ENCODE results near the gene CABLES1. TPM values are rescaled to one million over a fixed set of nuclear protein-coding genes. Genes with fewer than 3 reads are reported as not detected.

CABLES1 gene
- total and polyA plus RNA-seq, 2 experiments from 2014 or later: 7.2 to 10.8 TPM

DNA sequence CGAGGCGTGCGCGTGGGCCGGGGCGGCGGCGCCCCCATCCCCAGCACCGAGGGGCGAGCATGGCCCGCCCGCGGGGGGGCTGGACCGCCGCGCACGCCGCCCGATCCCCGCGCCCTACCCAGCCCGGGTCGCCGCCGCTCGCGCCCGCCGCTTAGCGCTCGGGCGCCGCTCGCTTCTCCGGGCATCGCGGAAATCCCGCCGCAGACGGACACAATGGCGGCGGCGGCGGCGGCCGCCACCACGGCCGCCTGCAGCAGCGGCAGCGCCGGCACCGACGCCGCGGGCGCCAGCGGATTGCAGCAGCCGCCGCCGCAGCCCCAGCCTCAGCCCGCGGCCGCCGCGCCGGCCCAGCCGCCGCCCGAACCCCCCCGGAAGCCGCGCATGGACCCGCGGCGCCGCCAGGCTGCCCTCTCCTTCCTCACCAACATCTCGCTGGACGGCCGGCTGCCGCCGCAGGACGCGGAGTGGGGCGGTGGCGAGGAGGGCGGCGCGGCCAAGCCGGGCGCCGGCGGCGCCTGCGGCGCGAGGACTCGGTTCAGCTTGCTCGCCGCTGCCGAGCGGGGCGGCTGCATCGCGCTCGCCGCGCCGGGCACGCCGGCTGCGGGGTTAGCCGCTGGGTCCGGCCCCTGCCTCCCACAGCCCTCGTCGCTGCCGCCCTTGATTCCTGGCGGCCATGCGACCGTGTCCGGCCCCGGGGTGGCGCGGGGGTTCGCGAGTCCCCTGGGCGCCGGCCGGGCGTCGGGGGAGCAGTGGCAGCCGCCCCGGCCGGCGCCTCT lies 453 bp downstream of the CABLES1 start:
- Histone ChIP-seq H3K27me3 (no peaks in the 10 kb centered on the region), H3K79me2 (peaks cover 39% of the 10 kb centered on the region), H2AFZ (peak overlapping the region; percentile 77), H4K20me1 (ENCODE audit: insufficient read depth, poor library complexity, severe bottlenecking) (no peaks in the 10 kb centered on the region), H3K9me2 (replicated peaks; ENCODE audit: insufficient read depth) (no peaks in the 10 kb centered on the region), H3K27ac (peak overlapping the region; percentile 4), H3K4me2 (peak overlapping the region; percentile 96), H3K4me1 (ENCODE audit: insufficient read depth) (peaks cover 30% of the 10 kb centered on the region), H3K36me3 (replicated peaks; ENCODE audit: insufficient read depth, low read depth) (no peaks in the 10 kb centered on the region), H3K4me3 (peak overlapping the region; percentile 62), H3K9me3 (ENCODE audit: low read depth) (no peaks in the 10 kb centered on the region)
- TF ChIP-seq, protein P1, sequence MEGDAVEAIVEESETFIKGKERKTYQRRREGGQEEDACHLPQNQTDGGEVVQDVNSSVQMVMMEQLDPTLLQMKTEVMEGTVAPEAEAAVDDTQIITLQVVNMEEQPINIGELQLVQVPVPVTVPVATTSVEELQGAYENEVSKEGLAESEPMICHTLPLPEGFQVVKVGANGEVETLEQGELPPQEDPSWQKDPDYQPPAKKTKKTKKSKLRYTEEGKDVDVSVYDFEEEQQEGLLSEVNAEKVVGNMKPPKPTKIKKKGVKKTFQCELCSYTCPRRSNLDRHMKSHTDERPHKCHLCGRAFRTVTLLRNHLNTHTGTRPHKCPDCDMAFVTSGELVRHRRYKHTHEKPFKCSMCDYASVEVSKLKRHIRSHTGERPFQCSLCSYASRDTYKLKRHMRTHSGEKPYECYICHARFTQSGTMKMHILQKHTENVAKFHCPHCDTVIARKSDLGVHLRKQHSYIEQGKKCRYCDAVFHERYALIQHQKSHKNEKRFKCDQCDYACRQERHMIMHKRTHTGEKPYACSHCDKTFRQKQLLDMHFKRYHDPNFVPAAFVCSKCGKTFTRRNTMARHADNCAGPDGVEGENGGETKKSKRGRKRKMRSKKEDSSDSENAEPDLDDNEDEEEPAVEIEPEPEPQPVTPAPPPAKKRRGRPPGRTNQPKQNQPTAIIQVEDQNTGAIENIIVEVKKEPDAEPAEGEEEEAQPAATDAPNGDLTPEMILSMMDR (IDR thresholded peaks at IDR 0.05; ENCODE audit: poor library complexity): no peak
- no peak for TF ChIP-seq EZH2phosphoT487 (IDR thresholded peaks at IDR 0.05; ENCODE audit: low read depth, severe bottlenecking, unreplicated experiment)
- WGBS (ENCODE audit: low lambda C conversion rate, missing lambda C conversion rate): 1% methylated on average over 59 of the region's 134 CpGs
- DNase-seq (ENCODE audit: low spot score): peak; percentile 64

GRCh38 chr18:23136326-23137096 lies 1.2 kb downstream of the CABLES1 start:
- peak; percentile 48 for DNase-seq (ENCODE audit: low spot score)

GRCh38 chr18:23137097-23137635 lies 1.9 kb downstream of the CABLES1 start:
- no peak overlapping the region for H2AFZ ChIP-seq
- peaks cover 42% of the 10 kb centered on the region for H3K79me2 ChIP-seq
- DNase-seq (ENCODE audit: low spot score): no peak
- H3K9me3 ChIP-seq (ENCODE audit: low read depth): no peaks in the 10 kb centered on the region
- H3K36me3 ChIP-seq (replicated peaks; ENCODE audit: insufficient read depth, low read depth): no peaks in the 10 kb centered on the region
- peak overlapping the region; percentile 4 for H3K27ac ChIP-seq
- no peaks in the 10 kb centered on the region for H4K20me1 ChIP-seq (ENCODE audit: insufficient read depth, poor library complexity, severe bottlenecking)
- peak overlapping the region; percentile 96 for H3K4me2 ChIP-seq
- peaks cover 41% of the 10 kb centered on the region for H3K4me1 ChIP-seq (ENCODE audit: insufficient read depth)
- H3K4me3 ChIP-seq: peak overlapping the region; percentile 62
- H3K9me2 ChIP-seq (replicated peaks; ENCODE audit: insufficient read depth): no peaks in the 10 kb centered on the region
- no peaks in the 10 kb centered on the region for H3K27me3 ChIP-seq
- no peak for TF ChIP-seq EZH2 (IDR thresholded peaks at IDR 0.05; ENCODE audit: borderline replicate concordance)
- TF ChIP-seq EZH2phosphoT487 (IDR thresholded peaks at IDR 0.05; ENCODE audit: low read depth, severe bottlenecking, unreplicated experiment): no peak
- TF ChIP-seq, protein P1 (IDR thresholded peaks at IDR 0.05; ENCODE audit: poor library complexity): no peak
- WGBS (ENCODE audit: low lambda C conversion rate, missing lambda C conversion rate): 29% methylated on average over 12 of the region's 12 CpGs

More at GRCh38 chr18:23136326-23137096, 1.2 kb downstream of the CABLES1 start:
- H4K20me1 ChIP-seq (ENCODE audit: insufficient read depth, poor library complexity, severe bottlenecking): no peaks in the 10 kb centered on the region
- peak overlapping the region; percentile 30 for H2AFZ ChIP-seq
- no peaks in the 10 kb centered on the region for H3K9me3 ChIP-seq (ENCODE audit: low read depth)
- peaks cover 39% of the 10 kb centered on the region for H3K79me2 ChIP-seq
- H3K27ac ChIP-seq: peak overlapping the region; percentile 4
- no peaks in the 10 kb centered on the region for H3K36me3 ChIP-seq (replicated peaks; ENCODE audit: insufficient read depth, low read depth)
- H3K4me3 ChIP-seq: peak overlapping the region; percentile 62
- H3K4me2 ChIP-seq: peak overlapping the region; percentile 96
- H3K4me1 ChIP-seq (ENCODE audit: insufficient read depth): peaks cover 35% of the 10 kb centered on the region
- H3K9me2 ChIP-seq (replicated peaks; ENCODE audit: insufficient read depth): no peaks in the 10 kb centered on the region
- TF ChIP-seq EZH2 (IDR thresholded peaks at IDR 0.05; ENCODE audit: borderline replicate concordance) (no peak), EZH2phosphoT487 (IDR thresholded peaks at IDR 0.05; ENCODE audit: low read depth, severe bottlenecking, unreplicated experiment) (no peak)
- TF ChIP-seq, protein P1 (IDR thresholded peaks at IDR 0.05; ENCODE audit: poor library complexity): no peak
- WGBS (ENCODE audit: low lambda C conversion rate, missing lambda C conversion rate): 2% methylated on average over 71 of the region's 72 CpGs
- no peaks in the 10 kb centered on the region for H3K27me3 ChIP-seq
